HEK293T (cell line): ENCODE results near the gene GNG2.

Experiments
- CTCF ChIA-PET: fragments of 350-600 bp; formaldehyde crosslinking; extraction: SDS; loops from one replicate; lab custom pipeline; 2021; ENCODE audit warnings: antibody characterized with exemption, inconsistent platforms; lab: Yijun Ruan, JAX
- POLR2A ChIA-PET: fragments of 350-600 bp; formaldehyde crosslinking; extraction: SDS; loops from one replicate; lab custom pipeline; 2020; ENCODE audit warnings: antibody characterized with exemption, inconsistent platforms; lab: Yijun Ruan, JAX
- DNase-seq: peaks from one replicate; pipeline ENCODE4 v3.0.0; 2012; ENCODE audit warnings: mixed read lengths; ENCODE audit errors: extremely low spot score
- ARNT ChIP-seq: fragments of 450-650 bp; IDR thresholded peaks from 2 replicates; pipeline ENCODE4 v1.6.1; 2017; ENCODE audit warnings: mild to moderate bottlenecking
- BHLHE40 ChIP-seq: fragments of 450-650 bp; IDR thresholded peaks from 2 replicates; pipeline ENCODE4 v1.6.1; 2016; ENCODE audit warnings: mild to moderate bottlenecking, moderate library complexity, borderline replicate concordance
- CTBP1 ChIP-seq: fragments of 450-650 bp; IDR thresholded peaks from 2 replicates; pipeline ENCODE4 v1.6.1; 2016; ENCODE audit warnings: borderline replicate concordance
- ELF4 ChIP-seq: fragments of 450-650 bp; IDR thresholded peaks from 2 replicates; pipeline ENCODE4 v1.6.1; 2017; ENCODE audit warnings: antibody characterized with exemption
- FOXA1 ChIP-seq: fragments of 450-650 bp; IDR thresholded peaks from 2 replicates; pipeline ENCODE4 v1.6.1; 2016; ENCODE audit warnings: mild to moderate bottlenecking
- FOXK2 ChIP-seq: fragments of 450-650 bp; IDR thresholded peaks from 2 replicates; pipeline ENCODE4 v1.6.1; 2016; ENCODE audit warnings: mild to moderate bottlenecking
- FOXM1 ChIP-seq: fragments of 450-650 bp; IDR thresholded peaks from 2 replicates; pipeline ENCODE4 v1.6.1; 2017; ENCODE audit warnings: mild to moderate bottlenecking, borderline replicate concordance
- HDGF ChIP-seq: fragments of 450-650 bp; IDR thresholded peaks from 2 replicates; pipeline ENCODE4 v1.6.1; 2017; ENCODE audit warnings: antibody characterized with exemption, borderline replicate concordance
- L3MBTL2 ChIP-seq: fragments of 450-650 bp; conservative IDR thresholded peaks from 2 replicates; pipeline ENCODE4 v1.6.1; 2016; ENCODE audit warnings: mild to moderate bottlenecking
- LEF1 ChIP-seq: fragments of 450-650 bp; IDR thresholded peaks from 2 replicates; pipeline ENCODE4 v1.6.1; 2017; ENCODE audit warnings: mild to moderate bottlenecking, borderline replicate concordance
- NFRKB ChIP-seq: fragments of 450-650 bp; IDR thresholded peaks from 2 replicates; pipeline ENCODE4 v1.6.1; 2016; ENCODE audit warnings: mild to moderate bottlenecking, moderate library complexity
- PKNOX1 ChIP-seq: fragments of 450-650 bp; IDR thresholded peaks from 2 replicates; pipeline ENCODE4 v1.6.1; 2016
- SP1 ChIP-seq: fragments of 450-650 bp; IDR thresholded peaks from 2 replicates; pipeline ENCODE4 v1.6.1; 2017
- SUZ12 ChIP-seq: fragments of 450-650 bp; IDR thresholded peaks from 2 replicates; pipeline ENCODE4 v1.6.1; 2016; ENCODE audit warnings: mild to moderate bottlenecking
- TARDBP ChIP-seq: fragments of 450-650 bp; IDR thresholded peaks from 2 replicates; pipeline ENCODE4 v1.6.1; 2016
- ZNF384 ChIP-seq: fragments of 450-650 bp; IDR thresholded peaks from 2 replicates; pipeline ENCODE4 v1.6.1; 2016

GNG2 gene

GRCh38 chr14:52007211-52007610 is 146.8 kb downstream of the GNG2 start:
- DNase-seq: no peak
- TF ChIP-seq TARDBP: no peak
- TF ChIP-seq CTBP1: no peak
- TF ChIP-seq FOXK2: no peak
- no peak for TF ChIP-seq ELF4
- no peak for TF ChIP-seq BHLHE40
- TF ChIP-seq FOXA1: no peak
- TF ChIP-seq ZNF384: no peak
- TF ChIP-seq HDGF: no peak
- TF ChIP-seq SUZ12: no peak
- no peak for TF ChIP-seq SP1
- POLR2A ChIA-PET: no interaction called here
- CTCF ChIA-PET: no interaction called here

- DNase-seq: no peak
- ChIA-PET CTCF (no interaction called here), POLR2A (no interaction called here)
- TF ChIP-seq ARNT (no peak), FOXK2 (no peak), BHLHE40 (no peak), FOXM1 (no peak), SUZ12 (no peak), PKNOX1 (no peak), SP1 (no peak), NFRKB (no peak), TARDBP (no peak), ELF4 (no peak), ZNF384 (no peak), CTBP1 (no peak), FOXA1 (no peak), L3MBTL2 (no peak)
These were observed 147.2 kb downstream of the GNG2 start for GRCh38 chr14:52007637-52008036.

- no peak for DNase-seq
- TF ChIP-seq BHLHE40: no peak
- TF ChIP-seq PKNOX1: no peak
- TF ChIP-seq ELF4: no peak
- TF ChIP-seq FOXK2: no peak
- no peak for TF ChIP-seq ARNT
- ChIA-PET POLR2A (no interaction called here), CTCF (no interaction called here)
These were observed 147.7 kb downstream of the GNG2 start for GRCh38 chr14:52008136-52008535.

GRCh38 chr14:52010173-52010693 is 149.8 kb downstream of the GNG2 start:
- DNase-seq: no peak
- ChIA-PET CTCF (no interaction called here), POLR2A (no interaction called here)
- TF ChIP-seq HDGF: no peak
- TF ChIP-seq ELF4: no peak
- TF ChIP-seq CTBP1: no peak
- no peak for TF ChIP-seq SUZ12
- no peak for TF ChIP-seq L3MBTL2
- TF ChIP-seq PKNOX1: no peak
- TF ChIP-seq FOXM1: no peak
- TF ChIP-seq TARDBP: no peak
- no peak for TF ChIP-seq FOXA1

- TF ChIP-seq ARNT (no peak), L3MBTL2 (no peak), NFRKB (no peak), FOXM1 (no peak), TARDBP (no peak), SP1 (no peak)
- ChIA-PET CTCF (interaction anchor here (0.6 kb wide), 1 partner anchor 119 kb away, joined by 3 read pairs; no protein-coding TSS in a partner anchor), POLR2A (no interaction called here)
- no peak for DNase-seq
These were observed 151.1 kb downstream of the GNG2 start for GRCh38 chr14:52011523-52011922.

- POLR2A ChIA-PET: no interaction called here
- TF ChIP-seq TARDBP (no peak), FOXM1 (no peak), HDGF (no peak), L3MBTL2 (no peak), PKNOX1 (no peak), ZNF384 (no peak), ELF4 (no peak), BHLHE40 (no peak), NFRKB (no peak), CTBP1 (no peak), LEF1 (no peak), SUZ12 (no peak), FOXA1 (no peak), ARNT (no peak), FOXK2 (no peak)
- CTCF ChIA-PET: no interaction called here
- DNase-seq: no peak
These were observed 152.2 kb downstream of the GNG2 start for GRCh38 chr14:52012635-52013034.
